DND-41 (cell line): ENCODE data around the gene NPRL2.

Source experiments
- ATAC-seq: fragments of 200-7000 bp; cut with Tn5 transposase; 3 replicates; pipeline ENCODE4 v1.9.1; 2021; ENCODE audit warnings: low read depth; ENCODE audit not compliant: insufficient read depth
- DNase-seq: peaks from one replicate; pipeline ENCODE4 v3.0.0-alpha.2; 2020
- H2AFZ ChIP-seq: 2 replicates; pipeline ENCODE4 v1.6.0; 2012; ENCODE audit warnings: low read depth, low read length
- H3K27ac ChIP-seq: 2 replicates; pipeline ENCODE4 v1.5.1; 2012; ENCODE audit warnings: low read length, inconsistent platforms
- H3K27me3 ChIP-seq: fragments of 200-600 bp; sonication (generic); 2 replicates; pipeline ENCODE4 v1.6.0; 2012; ENCODE audit warnings: low read length, mild to moderate bottlenecking, inconsistent platforms; ENCODE audit not compliant: insufficient read depth, poor library complexity
- H3K36me3 ChIP-seq: 2 replicates; pipeline ENCODE4 v1.5.1; 2012; ENCODE audit warnings: low read length, inconsistent platforms; ENCODE audit not compliant: insufficient read depth
- H3K4me1 ChIP-seq: 2 replicates; pipeline ENCODE4 v1.5.1; 2012; ENCODE audit warnings: mild to moderate bottlenecking, low read length; ENCODE audit not compliant: insufficient read depth
- H3K4me2 ChIP-seq: 2 replicates; pipeline ENCODE4 v1.6.0; 2012; ENCODE audit warnings: mild to moderate bottlenecking, moderate library complexity, low read length, inconsistent platforms; ENCODE audit not compliant: insufficient read depth
- H3K4me3 ChIP-seq, 2 experiments: fragments of 200-600 bp in 1 of 2; shearing (Covaris generic) in 1 of 2; 2 replicates each; pipeline ENCODE4 v1.5.1; 2012 to 2016; ENCODE audit warnings: inconsistent platforms in 2 of 2, low read length in 2 of 2, mild to moderate bottlenecking in 2 of 2, low read depth in 1 of 2, moderate library complexity in 1 of 2
- H3K79me2 ChIP-seq: 2 replicates; pipeline ENCODE4 v1.6.0; 2012; ENCODE audit warnings: low read length, inconsistent platforms; ENCODE audit not compliant: insufficient read depth
- H3K9ac ChIP-seq: 2 replicates; pipeline ENCODE4 v1.6.0; 2012; ENCODE audit warnings: low read depth, mild to moderate bottlenecking, inconsistent platforms, low read length, moderate library complexity
- H3K9me3 ChIP-seq: 2 replicates; pipeline ENCODE4 v1.5.1; 2012; ENCODE audit warnings: low read length, moderate library complexity, mild to moderate bottlenecking, inconsistent platforms; ENCODE audit not compliant: insufficient read depth, severe bottlenecking
- H4K20me1 ChIP-seq: 2 replicates; pipeline ENCODE4 v1.6.0; 2012; ENCODE audit warnings: low read length; ENCODE audit not compliant: insufficient read depth
- CTCF ChIP-seq: IDR thresholded peaks from 2 replicates; pipeline ENCODE4 v1.5.1; 2012; ENCODE audit warnings: borderline replicate concordance, low read length, moderate library complexity, mild to moderate bottlenecking; ENCODE audit not compliant: poor library complexity, severe bottlenecking; ENCODE audit errors: extremely low read depth
- EZH2 ChIP-seq: IDR thresholded peaks from 3 replicates; pipeline ENCODE4 v1.6.1; 2012; ENCODE audit warnings: borderline replicate concordance, low read depth, mild to moderate bottlenecking, moderate library complexity, low read length, inconsistent platforms; ENCODE audit not compliant: severe bottlenecking

The NPRL2 gene

GRCh38 chr3:50393061-50393460 is 42.5 kb upstream of the NPRL2 start:
- no peak for ATAC-seq
- no peak overlapping the region for H2AFZ ChIP-seq
- TF ChIP-seq EZH2 (no peak), CTCF (no peak)
- no peak overlapping the region for H3K4me2 ChIP-seq
- H3K4me3 ChIP-seq, result no peak overlapping the region
- peaks cover 3% of the 10 kb centered on the region; the same call in 1 of the 2 replicates for H4K20me1 ChIP-seq
- H3K9ac ChIP-seq, result no peak overlapping the region
- H3K36me3 ChIP-seq, result no peaks in the 10 kb centered on the region
- DNase-seq, result no peak
- H3K9me3 ChIP-seq, result no peaks in the 10 kb centered on the region
- no peaks in the 10 kb centered on the region for H3K79me2 ChIP-seq
- no peaks in the 10 kb centered on the region for H3K27me3 ChIP-seq
- H3K4me1 ChIP-seq, result no peaks in the 10 kb centered on the region
- H3K27ac ChIP-seq, result no peak overlapping the region

DNA sequence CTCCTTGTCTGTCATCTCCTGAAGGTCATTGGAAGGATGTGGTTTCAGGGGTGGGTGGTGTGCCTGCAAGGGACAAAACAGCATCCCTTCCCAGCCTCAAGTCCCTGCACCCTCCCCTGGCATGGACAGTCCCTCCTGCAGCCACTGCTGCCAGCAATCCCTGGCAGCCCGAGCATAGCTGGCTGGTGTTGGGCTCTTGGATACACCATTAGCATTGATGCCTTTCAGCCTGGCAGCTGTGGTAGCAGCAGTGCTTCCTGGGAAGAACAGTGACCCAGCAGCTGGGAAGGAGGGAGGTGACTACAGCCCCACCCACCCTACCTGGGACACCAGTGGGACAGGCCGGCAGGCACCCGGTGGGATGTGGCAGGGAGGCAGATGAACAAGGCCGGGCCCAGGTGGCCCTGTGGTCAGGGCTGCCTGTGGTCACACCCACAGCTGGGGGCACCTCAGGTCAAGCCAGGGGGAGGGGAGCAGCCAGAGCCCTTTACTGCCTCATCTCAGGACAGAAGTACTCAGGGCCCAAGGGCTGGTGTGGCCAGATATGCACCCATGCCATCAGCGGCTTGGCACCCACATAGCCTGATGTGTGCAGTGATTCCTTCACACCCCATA is 41.6 kb upstream of the NPRL2 start:
- no peak overlapping the region for H3K27ac ChIP-seq
- no peak overlapping the region for H3K4me3 ChIP-seq
- no peak overlapping the region for H2AFZ ChIP-seq
- no peak for ATAC-seq
- H3K36me3 ChIP-seq, result no peaks in the 10 kb centered on the region
- peaks cover 3% of the 10 kb centered on the region; the same call in 1 of the 2 replicates for H4K20me1 ChIP-seq
- H3K79me2 ChIP-seq, result no peaks in the 10 kb centered on the region
- DNase-seq, result no peak
- no peaks in the 10 kb centered on the region for H3K4me1 ChIP-seq
- no peak overlapping the region for H3K9ac ChIP-seq
- no peaks in the 10 kb centered on the region for H3K9me3 ChIP-seq
- no peak for TF ChIP-seq EZH2
- no peak for TF ChIP-seq CTCF
- H3K4me2 ChIP-seq, result no peak overlapping the region
- no peaks in the 10 kb centered on the region for H3K27me3 ChIP-seq

- H3K79me2 ChIP-seq, result no peaks in the 10 kb centered on the region
- TF ChIP-seq CTCF (no peak), EZH2 (no peak)
Observed at GRCh38 chr3:50390508-50391224, 40.1 kb upstream of the NPRL2 start.

More at GRCh38 chr3:50390508-50391224, 40.1 kb upstream of the NPRL2 start:
- no peak overlapping the region for H3K4me3 ChIP-seq
- H3K4me1 ChIP-seq, result no peaks in the 10 kb centered on the region
- DNase-seq (no peak), ATAC-seq (no peak)
- no peaks in the 10 kb centered on the region for H3K36me3 ChIP-seq
- no peaks in the 10 kb centered on the region for H3K27me3 ChIP-seq
- H3K27ac ChIP-seq, result no peak overlapping the region
- no peak overlapping the region for H3K9ac ChIP-seq
- no peaks in the 10 kb centered on the region for H3K9me3 ChIP-seq
- H2AFZ ChIP-seq, result no peak overlapping the region
- H4K20me1 ChIP-seq, result peaks cover 5% of the 10 kb centered on the region; the same call in 1 of the 2 replicates
- H3K4me2 ChIP-seq, result no peak overlapping the region
